ENCODE data around the gene ATP5PD.
A peak's percentile ranks its signal among the peaks of the same experiment; 100 is the strongest.

ATP5PD gene

DNA sequence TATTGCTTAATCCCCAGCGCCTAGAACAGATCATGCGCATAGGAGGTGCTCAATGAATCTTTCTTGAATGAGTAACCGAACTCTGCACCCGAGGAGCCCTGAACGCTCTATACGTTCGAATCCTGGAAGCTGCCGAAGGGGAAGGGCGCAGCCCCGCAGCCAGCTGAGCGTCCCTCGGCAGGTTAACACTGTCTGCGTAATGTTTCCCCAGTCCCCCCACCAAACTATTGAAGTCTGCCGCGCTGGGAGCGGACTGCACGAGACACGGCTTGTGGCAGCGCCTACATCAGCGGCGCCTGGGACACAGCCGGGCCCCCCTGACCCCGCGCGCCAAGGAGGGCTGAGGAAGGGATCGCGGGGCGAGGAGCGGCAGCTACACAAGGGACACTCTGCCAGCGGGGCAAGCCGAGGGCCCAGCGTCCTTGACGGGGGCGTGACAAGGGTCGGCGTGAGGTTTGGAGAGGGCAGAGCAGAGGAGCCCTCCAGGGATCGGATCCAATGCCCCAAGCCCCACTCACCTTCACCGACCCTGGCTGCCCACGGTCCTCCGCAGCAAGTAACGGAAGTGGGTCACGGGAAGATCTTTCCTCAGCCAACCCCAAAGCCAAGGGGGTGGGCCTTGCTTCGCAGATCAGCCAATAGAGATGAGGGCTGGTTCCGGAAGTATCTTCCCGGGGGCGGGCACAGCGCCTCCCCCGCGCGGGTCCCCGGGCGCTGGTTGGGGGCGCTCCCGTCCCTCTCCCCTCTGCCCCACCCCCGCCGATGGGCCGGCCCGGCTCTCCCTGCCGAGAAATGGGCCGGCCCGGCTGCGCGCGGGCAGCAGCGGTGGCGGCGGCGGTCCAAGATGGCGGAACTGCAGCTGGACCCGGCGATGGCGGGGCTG lies at the start of gene ATP5PD, which contains the start of gene KCTD2:
Gene ATP5PD (minus strand): TSS at position 563 of the 883 bp plus-strand sequence. CDS start 4,319 bp downstream, outside the sequence.
Gene KCTD2 (plus strand): TSS at position 819 of the 883 bp plus-strand sequence. CDS start 26 bp downstream, at position 845.
- DNase-seq = peak; percentile 76

DNA sequence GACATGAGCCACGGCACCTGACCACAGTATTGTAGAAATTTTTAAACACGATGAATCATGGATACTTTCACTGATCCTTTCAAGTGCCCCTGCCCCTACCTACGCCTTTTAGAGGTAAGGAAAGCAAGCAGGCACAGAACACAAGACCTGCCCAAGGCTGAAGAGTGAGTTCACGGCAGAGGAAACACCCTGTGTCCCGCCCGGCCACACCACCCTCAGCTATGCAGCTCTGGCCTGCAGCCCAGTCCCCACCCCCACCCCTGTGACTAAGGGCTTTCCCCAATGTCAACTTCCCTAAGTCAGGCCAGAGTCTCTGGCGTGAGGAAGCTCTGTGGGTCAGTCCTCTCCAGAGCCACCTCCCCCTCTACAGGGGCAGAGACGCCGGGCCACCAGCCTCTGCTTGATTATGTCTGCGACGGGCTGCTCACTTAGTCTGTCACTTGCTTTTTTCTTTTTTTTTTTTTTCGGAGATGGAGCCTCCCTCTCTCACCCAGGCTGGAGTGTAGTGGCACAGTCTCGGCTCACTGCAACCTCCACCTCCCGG lies 49.4 kb upstream of the ATP5PD start:
- DNase-seq = no peak

DNA sequence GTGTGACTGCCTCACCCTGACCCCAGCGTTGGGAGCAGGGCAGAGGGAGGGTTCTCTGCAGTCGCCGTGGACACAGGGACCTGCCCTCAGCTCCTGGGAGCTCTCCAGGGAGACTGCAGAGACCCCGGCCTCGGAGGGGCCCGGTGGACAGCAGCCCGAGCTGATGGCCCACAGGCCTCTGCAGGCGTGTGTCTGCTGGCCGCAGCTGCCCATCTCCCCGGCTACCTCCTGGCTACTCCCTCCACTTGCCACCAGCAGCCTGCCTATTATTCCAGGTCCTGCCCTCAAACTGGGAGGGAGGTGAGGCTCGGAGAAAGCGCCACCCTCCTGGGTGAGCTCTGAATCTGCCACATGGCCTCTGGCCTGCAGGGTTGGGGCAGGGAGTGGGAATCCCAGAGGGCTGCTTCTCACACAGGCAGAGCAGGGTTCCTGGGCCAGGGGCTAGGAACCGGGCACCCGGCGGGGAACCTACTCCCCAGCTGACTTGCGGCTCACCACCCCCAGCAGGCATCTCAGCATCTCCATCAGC lies 48.2 kb upstream of the ATP5PD start:
- no peak for DNase-seq

GRCh38 chr17:75093548-75094158 lies 46.9 kb upstream of the ATP5PD start:
- no peak for DNase-seq

DNA sequence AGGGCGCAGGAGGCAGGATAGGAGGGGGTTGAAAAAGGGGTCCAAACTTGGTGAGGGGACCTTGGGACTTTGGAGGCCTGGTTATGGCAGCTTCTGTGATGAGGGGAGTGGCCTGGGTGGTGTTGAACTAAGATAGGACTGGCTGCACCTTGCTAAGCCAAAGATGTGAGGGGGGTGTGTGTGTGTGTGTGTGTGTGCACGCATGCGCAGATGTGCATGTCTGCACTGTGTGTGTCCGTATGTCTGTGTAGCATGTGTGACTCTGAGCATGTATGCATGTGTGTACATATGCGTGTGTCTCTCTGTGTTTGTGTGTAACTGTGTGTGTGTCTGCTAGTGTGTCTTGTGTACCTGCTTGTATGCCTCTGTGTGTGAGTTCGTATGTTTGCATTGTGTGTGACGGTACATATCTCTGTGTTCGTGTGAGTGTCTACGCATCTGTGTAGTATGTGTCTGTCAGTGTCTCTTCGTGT lies 45.1 kb upstream of the ATP5PD start:
- DNase-seq = no peak

DNA sequence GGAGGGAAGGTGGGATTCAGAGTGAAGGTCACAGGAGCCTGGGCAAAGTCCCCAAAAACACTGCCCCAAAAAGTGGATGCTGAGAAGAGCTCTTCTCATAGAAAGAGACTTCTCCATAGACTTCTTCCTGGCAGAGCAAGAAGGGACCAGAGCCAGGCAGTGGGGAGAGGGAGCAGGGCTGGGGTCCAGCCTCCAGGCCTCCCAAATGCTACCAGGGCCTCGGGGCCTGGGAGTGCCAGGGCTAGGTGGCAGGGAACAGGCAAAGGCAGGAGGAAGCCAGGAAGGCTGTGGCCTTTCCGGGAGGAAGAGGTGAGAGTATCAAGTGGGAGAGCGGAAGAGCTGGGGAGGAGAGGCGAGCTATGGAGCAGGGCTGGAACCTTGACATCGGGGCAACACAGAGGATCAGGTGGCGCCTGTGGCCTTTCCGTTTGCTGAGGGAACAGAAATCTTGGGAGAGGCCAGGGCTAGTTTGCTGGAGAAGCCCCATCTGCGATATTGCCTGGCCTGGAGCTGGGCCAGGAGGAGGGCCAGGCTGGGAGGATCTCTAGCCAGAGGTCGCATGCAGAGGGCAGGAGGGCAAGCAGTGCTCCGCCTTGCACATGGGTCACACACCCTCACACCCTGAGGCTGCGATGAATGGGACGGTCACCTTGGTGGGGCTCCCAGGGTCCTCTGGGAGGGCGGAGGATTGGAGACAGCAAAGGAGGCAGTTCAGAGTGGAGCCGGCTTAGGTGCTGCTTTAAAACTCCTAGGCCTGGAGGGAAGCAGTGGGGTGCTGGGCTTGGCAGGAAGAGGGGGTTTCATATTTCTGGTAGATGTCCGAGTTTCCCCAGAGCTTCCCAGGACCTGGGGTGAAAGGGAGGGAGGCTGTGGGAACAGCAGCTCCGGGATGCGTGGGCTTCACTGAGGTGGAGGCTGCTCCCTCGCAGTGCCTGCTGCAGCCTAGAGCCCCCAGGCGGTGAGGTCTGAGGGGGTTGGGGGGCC lies 44.4 kb upstream of the ATP5PD start:
- no peak for DNase-seq

GRCh38 chr17:75088465-75089417 lies 42.0 kb upstream of the ATP5PD start:
- DNase-seq = no peak

GRCh38 chr17:75087558-75088453 lies 41.0 kb upstream of the ATP5PD start, which contains the start of gene SLC16A5:
Gene SLC16A5 (plus strand): TSS chr17:75087954. CDS start chr17:75093637, 5,683 bp downstream.
- DNase-seq = no peak

GRCh38 chr17:75087182-75087557 lies 40.4 kb upstream of the ATP5PD start:
- DNase-seq = no peak

DNA sequence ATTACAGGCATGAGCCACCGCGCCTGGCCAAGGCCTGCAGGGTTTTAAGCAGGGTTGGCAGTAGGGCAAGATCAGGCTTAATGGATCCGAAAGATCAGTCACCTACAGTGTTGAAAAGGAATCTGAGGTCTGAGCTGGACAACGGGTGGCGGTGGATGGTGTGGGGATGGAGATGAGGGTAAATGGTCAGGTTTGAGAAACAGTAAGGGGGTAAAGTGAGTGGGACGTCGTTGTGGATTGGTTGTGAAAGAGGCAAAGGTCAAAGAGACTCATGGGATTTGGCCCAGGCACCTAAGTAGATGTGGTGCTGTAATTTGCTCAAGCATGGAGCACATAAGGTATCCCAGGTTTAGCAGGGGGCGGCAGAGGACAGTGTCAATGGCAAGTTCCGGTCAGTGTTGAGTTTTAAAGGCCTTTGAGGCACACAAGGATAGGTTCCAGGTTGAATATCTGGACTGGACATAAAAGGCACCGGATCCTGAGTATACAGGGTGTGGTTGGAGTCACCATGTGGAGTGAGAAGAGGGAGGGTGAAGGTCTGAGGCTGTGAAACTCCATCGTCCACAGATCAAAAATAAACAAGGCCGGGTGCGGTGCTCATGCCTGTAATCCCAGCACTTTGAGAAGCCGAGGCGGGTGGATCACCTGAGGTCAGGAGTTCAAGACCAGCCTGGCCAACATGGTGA lies 39.9 kb upstream of the ATP5PD start:
- DNase-seq = no peak

DNA sequence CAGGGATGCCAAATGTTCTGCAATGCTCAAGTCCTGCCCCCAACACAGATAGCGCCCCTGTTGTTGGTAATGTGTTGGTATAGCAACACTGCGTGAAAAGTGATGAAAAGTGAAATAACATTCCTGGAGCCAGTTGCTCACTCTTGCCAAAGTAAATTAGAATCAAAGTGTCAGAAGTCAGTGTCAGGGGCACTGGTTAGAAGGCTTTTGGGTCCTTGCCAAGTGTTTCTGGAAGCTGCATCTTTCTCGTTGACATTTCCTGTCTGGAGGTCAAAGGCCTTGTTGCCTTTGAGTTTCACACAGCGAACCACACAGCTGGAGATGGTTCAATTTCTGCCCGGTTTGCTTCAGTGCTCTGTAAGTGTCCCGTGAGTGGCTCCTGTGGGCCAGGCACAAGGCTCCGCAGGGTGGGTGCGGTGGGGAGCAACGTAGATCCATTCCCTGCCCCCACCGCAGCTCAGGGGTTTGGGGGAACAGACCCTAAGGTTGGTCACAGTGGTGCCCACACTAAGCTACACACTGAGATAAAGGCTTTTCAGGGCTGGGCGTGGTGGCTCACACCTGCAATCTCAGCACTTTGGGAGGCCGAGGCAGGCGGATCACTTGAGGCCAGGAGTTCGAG lies 37.4 kb upstream of the ATP5PD start:
- DNase-seq = no peak

GRCh38 chr17:75082683-75083082 lies 35.9 kb upstream of the ATP5PD start:
- no peak for DNase-seq

DNA sequence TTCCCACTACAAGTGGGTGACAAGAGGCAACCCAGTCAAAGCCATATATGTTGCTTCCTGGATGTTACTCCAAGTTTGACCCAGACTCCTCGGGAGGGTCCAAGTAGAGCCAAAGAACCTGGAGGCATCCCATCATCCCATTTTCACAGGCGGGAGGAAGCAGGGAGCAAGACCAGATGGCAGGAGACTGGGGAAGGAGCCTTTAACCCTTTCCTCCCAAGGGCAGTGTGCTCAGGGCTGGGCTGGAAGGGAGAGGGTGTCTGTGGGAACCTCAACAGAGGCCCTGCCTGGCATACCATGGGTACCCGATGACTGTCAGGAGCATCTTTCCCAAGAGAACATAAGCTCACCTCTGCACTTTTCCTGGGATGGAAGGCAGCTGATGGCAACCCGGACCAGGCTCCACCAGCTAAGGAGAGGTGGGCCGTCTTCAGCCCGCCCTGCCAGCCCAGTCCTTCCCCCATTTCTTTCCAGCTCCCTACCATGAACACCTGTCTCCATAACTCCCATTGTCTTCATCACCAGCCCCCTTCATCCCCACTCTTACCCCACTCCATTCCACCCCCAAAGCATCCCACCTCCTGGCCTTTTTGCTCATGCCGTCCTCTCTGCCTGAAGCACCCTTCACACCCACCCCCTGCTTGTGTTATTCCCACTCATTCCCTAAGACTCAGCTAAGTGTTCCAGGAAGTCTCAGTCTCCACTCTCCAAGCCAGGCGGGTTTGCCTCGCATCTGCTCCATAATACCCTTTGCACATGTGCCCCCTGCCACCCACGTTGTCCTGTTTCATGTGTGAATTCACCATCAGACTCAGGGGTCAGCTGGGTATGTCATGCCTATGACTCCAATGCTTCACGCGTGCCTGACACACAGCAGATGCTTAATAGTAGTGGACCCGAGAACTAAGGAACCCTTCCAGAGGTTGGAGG lies 35.1 kb upstream of the ATP5PD start:
- DNase-seq = no peak

DNA sequence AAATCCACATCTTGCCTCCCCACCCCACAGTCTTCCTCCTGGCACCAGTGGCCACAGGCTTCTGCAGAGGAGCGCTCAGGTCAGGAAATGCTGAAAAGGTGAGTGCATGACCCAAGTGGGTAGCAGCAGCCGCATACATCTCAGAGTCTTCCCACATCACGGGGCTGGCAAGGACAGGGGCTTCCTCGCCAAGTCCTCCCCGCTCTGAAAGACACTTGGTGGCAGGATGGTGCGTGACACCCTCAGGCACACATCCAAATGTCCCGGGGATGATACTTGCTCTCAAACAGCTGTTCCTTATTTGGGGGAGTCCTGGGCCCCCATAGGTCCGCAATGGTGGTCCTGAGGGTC lies 32.2 kb upstream of the ATP5PD start:
- DNase-seq = no peak

- no peak for DNase-seq
Observed at GRCh38 chr17:75078284-75079022, 31.7 kb upstream of the ATP5PD start.

GRCh38 chr17:75077496-75078283 lies 30.9 kb upstream of the ATP5PD start:
- DNase-seq = no peak
